Activated naive CD4-positive, alpha-beta T cell (primary cell): ENCODE measurements around the gene MT3.

Source experiments
- DNase-seq, 4 experiments: peaks; one replicate each; lab custom pipeline; 2025; lab: John Stamatoyannopoulos, UW

MT3 gene

GRCh38 chr16:56631197-56631596, 41.9 kb downstream of the MT3 start:
- DNase-seq = no peak

DNA sequence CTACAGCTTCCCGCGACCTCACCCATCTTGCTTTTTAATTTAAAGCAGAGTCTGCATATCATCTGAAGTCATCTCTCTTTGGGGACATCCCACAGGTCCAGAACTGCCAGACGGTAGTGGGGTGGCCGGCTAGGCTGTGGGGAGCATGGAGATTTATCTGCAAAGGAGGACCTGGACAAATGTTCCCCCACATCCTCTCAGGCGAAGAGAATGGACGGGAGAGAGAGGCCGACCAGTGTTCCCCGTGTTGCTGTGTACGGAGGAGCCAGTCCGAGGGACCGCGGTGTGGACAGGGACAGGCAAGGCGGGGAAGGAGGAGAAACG, 42.5 kb downstream of the MT3 start:
- DNase-seq = no peak

- no peak for DNase-seq
Observed at GRCh38 chr16:56632156-56632847, 43.0 kb downstream of the MT3 start, which contains the start of gene MT1M. Gene MT1M, plus strand, starts transcription at chr16:56632659. Its CDS starts 73 bp downstream, at chr16:56632732.

- DNase-seq = no peak
Observed at GRCh38 chr16:56632848-56633365, 43.6 kb downstream of the MT3 start.

GRCh38 chr16:56633535-56633934, 44.2 kb downstream of the MT3 start:
- DNase-seq = no peak

DNA sequence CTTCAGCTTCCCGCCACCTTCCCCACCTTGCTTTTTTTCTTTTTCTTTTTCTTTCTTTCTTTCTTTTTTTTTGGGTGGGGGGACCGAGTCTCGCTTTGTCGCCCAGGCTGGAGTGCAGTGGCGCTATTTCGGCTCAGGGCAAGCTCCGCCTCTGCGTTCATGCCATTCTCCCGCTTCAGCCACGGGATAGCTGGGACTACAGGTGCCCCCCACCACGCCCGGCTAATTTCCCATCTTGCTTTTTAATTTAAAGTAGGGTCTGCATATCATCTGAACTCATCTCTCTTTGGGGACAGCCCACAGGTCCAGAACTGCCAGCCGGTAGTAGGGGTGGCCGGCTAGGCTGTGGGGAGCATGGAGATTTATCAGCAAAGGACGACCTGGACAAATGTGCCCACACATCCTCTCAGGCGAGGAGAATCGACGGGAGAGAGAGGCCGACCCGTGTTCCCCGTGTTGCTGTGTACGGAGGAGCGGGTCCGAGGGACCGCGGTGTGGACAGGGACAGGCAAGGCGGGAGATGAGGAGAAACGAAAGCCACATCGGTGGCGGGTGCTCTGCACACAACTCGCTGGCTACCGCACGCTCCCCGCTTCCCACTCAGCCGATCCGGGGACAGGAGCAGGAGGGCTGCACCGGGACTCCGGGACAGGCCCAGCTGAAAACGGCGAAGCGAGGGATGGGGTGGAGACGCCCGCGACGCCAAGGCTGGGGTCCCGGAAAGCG, 45.5 kb downstream of the MT3 start:
- DNase-seq = no peak

DNA sequence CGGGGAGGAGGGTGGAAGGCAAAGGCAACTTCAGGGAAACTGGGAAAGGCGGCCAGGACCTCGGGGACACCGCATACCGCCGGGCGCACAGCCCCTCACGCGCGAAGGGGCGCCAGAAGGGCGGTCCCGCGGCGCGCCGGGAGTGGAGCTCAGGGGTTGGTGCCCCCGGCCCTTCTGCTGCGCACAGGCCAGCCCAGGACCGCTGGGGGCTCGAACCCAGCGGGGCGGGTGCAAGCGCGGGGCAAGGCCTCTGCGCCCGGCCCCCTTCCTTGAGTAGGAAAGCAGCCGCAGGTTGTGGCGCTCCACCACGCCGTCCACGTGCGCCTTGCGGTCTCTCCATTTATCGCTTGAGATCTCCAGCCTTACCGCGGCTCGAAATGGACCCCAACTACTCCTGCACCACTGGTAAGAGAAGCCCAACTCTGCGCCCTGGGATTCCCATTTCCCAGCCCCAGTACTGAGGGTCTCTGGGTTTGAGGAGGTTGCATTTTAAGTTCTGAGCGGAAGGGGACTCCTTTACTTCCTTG, 46.2 kb downstream of the MT3 start:
- no peak for DNase-seq

- DNase-seq = no peak
Observed at GRCh38 chr16:56636616-56637413, 47.5 kb downstream of the MT3 start.

DNA sequence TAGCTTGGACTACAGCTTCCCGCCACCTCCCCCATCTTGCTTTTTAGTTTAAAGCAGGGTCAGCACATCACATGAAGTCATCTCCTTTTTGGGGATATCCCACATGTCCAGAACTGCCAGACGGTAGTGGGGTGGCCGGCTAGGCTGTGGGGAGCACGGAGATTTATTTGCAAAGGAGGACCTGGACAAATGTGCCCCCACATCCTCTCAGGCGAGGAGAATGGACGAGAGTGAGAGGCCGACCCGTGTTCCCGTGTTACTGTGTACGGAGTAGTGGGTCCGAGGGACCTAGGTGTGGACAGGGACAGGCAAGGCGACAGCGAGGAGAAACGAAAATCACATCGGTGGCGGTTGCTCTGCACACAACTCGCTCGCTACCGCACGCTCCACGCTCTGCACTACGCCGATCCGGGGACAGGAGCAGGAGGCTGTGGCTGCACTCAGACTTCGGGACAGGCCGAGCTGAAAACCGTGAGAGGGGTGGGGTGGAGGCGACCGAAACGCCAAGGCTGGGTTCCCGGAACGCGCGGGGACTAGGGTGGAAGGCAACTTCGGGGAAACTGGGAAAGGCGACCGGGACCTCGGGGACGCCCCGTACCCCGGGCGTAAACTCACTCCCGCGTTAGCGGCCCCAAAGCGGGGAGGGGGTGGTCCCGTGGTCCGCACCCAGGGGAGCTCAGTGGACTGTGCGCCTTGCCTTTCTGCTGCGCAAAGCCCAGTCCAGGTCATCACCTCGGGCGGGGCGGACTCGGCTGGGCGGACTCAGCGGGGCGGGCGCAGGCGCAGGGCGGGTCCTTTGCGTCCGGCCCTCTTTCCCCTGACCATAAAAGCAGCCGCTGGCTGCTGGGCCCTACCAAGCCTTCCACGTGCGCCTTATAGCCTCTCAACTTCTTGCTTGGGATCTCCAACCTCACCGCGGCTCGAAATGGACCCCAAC, 48.8 kb downstream of the MT3 start, which contains the start of gene MT1A:
Gene MT1A (plus strand): TSS at position 853 of the 937 bp plus-strand sequence. CDS start 73 bp downstream, at position 926.
- no peak for DNase-seq

DNA sequence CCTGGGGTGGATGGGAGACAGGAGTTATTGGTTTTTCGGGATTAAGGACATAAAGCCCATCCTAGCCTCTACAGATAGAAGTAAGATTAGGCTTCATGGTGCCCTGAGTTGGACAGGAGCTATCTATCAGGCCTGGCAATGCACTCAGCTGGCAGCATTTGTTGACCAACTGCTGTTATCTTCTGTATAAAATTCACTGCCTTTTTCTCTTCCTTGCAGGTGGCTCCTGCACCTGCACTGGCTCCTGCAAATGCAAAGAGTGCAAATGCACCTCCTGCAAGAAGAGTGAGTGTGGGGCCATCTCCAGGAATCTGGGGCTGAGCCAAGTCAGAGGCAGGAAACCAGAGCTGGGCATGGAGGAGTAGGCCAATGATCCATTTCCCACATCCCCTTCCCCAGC, 49.7 kb downstream of the MT3 start:
- DNase-seq = no peak

- DNase-seq = no peak
Observed at GRCh38 chr16:56640076-56640475, 50.7 kb downstream of the MT3 start.
